NCI-H146 (cell line): ENCODE measurements around the gene NCAM2.

ENCODE experiments used
- DNase-seq: peaks from one replicate; lab custom pipeline; 2025; lab: John Stamatoyannopoulos, UW

NCAM2 gene

DNA sequence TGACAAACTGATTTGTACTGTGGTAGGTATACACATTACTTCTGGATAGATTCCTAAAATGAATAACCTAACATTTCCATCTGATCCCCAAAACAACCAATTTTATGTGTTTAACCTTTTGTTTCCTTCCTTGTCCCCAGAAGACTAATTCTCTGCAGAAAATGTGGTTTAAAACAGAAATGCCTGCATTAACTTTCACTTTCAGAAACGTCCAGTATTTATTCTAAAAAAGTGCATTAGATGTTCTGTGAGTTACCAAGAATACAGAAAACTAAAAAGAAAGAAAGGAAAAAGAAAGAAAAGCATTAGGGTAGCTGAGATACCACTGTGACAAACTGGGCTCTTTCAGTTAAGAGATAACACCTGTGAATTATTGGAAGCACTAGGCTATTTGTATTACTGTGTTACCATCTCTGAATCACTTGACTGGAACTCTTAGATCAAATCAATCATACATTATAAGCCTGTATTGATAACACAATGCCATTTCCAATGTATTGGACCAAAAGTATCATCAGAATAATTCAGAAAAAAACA lies 177.7 kb downstream of the NCAM2 start:
- DNase-seq = no peak

DNA sequence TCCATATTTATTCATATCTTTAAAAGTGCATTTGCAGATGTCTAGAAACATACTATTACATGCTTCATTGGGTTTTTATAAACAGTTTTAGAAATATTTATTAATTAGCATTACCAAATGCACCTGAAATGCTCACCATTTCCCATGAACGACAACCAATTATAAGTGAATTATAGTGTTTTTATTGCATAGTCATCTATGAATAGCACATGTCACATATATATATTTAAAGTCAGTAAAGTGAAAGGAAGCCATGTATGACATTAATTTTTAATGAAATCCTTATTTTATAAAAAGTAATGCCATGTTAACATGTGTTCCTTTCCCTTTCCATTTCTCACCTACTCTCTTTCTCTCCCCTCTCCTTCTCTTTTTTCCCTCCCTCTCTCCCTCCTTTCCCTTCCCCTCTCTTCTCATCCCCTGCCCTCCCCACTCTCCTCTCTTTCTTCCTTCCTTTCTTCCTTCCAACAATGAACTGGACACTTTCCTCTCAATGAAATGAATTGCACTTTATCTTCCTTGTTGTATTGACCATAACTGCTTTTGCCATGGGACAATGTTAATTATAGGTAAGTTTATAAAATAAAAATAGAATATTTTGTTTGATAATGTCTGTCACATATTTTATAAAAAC lies 179.3 kb downstream of the NCAM2 start:
- DNase-seq = no peak

DNA sequence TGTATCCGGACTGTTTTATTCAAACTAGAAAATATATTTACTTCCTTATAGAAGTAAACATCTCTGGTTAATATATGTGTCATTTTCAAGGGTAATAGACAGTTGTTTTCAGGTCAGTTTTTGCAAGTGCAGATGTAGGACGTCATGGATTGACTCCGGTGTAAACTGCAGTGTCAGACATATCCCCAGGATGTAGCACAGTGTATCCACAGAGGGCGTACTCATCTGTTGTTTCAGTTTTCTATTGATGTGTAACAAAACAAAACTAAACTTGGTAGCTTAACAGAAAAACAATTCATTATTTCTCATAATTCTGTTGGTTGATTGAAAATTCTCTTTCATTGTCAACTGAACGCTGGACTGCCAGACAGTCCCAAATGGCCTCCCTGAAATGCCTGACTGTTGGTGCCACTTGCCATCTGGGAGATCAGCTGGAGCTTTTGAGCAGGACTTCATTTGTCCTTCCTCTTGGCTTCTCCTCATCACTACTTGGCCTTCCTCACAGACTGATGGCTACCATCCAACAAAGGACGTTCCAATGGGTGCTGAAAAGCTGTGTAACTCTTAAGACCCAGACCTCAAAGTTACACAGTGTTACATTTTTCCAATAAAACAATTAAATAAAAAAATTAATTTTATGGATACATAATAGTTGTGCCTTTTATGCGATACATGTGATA lies 181.6 kb downstream of the NCAM2 start:
- no peak for DNase-seq

DNA sequence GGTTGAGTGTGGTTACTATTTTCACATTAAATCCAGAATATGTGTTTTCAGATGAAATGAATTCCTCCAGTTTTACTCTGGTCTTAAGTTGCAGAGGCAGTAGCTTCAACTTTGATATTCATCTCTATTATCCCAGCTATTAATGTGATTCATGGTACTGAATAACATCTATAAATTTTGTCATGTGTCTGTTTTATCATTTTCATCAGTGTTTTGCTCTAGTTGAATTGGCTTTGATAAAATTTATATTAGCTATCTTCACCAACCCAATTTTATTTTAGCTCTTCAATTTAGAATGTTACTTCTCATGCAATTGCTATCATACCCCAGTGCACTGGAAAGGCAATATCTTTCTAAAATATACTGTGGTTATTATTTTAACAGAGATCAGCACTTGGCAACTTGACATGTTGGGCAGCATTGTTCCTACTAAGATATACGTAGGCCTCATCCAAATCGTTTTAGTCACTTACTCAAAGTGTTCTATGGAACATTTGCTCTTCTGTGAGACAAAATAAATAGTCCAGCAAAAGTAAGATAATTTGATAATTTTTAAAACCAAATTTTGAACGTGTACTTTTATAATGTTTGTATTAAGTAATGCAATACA lies 184.3 kb downstream of the NCAM2 start:
- DNase-seq = no peak

DNA sequence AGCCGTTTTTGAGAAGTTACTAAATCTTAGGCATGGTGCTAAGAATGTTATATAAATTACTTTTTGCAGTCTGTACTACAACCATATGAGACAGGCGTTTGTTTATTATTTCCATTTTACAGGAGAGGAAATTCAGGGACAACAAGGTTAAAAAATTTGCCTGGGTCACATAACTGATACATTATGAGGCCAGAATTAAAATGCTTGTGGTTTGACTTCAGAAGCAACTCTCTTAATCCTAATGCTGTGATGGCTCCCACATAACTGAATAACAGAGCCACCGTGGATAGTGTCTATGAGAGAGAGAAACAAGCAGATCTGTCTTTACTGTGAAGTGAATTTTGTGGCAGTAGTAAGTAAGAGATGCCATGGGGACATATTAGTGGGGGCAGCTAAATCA lies 184.9 kb downstream of the NCAM2 start:
- no peak for DNase-seq

DNA sequence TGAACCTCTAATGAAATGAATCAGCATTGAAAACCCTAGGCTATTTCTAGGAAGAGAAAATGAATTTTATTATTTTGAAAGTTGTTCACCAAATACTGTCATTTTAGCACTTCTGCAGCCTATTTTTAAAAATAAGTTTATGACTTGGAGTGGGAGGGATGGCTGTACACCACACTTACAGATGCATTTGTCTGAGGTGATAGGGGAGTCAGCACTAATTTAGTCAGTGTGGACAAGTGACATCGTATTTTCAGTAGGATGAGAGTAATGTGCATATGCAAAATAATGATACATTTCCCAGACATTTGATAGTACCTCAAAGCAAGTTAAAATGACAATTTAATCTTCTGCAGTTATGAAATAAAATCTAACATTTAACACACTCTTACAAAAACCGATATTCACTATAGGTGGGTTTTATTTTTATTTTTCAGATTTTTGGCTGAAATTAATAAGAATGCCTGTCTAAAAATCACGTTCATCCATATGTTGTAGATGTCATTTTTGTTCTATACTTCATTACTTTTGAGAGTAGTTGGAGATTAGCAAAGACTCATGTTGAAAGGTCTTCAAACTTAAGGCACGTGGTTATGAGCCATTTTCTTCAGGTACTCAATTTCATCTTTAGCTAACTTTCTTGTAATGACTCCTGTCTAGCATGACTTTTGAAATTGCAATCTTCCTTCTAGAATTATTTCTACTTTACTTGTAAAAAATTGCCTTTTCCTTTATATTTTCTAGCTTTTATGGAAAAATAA lies 186.7 kb downstream of the NCAM2 start:
- no peak for DNase-seq

DNA sequence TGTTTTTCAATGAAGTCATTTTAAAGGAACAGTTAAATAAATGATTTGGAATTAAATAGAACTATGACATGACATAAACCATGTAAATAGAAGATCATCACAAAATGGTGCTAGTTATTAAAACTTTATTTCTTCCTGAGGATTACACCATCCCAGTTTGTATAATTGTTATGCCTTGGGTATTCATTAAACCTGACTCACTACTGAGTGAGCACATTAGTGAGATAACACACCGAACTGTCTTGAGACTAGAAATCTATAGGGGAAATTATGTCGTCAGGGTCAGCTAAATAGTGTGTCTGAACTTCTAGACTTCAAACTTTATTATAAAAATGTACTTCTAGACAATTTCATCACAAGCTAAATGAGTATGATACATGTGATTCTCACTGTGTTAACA lies 189.4 kb downstream of the NCAM2 start:
- no peak for DNase-seq

DNA sequence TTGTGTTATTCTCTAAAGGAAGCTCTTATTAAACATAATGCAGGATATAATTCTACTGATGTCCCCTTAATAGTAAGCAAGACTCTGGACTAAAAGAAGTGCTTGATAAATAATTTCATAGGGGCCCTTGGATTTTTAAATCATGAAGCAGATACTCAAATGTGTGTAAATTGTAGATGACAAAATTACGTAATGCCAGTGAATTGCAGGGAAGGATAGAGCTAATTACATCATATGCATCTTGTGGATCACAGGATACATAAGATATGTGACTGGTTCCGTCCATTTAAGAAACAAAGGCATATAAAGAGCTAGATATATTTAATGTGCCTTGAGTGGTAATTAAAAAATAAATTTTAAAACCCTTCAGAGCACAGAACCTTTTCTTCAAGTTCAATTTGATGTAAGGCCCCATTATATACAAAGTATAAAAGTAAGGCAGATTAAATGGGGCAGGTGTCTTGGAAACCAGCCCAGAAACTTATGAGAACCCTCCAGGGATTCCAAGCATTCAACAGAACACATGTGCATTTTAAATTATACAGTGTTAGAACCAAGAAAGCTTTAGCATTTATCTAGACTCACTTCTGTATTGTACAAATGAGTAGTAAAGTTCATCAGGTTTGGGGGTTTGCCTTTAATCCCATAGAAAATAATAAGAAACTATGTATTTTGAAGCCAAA lies 190.4 kb downstream of the NCAM2 start:
- DNase-seq = no peak

DNA sequence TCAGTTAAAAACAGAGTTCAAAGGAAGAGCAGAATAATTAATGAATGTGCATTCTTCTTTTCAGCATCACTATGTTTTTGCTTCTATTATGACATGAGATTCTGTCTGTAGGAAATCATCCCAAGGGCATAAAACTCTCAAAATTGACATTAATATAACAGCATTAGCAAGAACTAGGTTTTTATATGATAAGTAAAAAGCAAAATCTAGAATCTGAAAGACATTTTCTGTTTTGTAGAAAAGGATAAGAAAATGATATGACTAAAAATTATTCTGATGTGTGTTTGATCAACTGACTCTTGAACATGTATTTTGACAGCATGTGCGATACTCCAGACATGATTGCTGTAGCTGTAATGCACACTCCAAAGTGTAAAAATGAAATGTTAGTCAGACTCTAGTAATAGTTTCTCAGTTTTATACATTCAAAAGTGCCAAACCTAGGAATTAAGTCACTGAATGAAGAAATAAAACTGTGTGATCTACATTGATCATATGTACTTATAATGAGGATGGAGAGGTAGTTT lies 197.3 kb downstream of the NCAM2 start:
- no peak for DNase-seq

DNA sequence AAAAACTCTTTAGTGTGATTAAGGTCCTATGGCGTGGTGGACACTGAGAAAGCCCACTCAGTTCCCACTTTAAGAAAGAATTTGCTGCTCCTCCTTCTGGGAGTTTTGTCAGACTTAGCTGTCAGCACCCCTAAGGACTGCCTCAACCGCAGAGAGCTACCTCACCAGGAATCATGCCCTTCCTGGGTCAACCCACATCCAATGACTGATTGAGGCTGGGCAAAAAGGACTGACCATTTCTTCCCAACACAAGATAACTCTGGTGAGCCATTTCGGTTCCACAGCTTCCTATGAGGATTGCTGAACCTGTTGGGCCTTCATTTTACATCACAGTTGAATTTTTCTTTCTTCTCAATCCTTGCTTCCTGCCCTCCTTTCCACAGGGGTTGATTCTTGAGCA lies 197.9 kb downstream of the NCAM2 start:
- DNase-seq = no peak

DNA sequence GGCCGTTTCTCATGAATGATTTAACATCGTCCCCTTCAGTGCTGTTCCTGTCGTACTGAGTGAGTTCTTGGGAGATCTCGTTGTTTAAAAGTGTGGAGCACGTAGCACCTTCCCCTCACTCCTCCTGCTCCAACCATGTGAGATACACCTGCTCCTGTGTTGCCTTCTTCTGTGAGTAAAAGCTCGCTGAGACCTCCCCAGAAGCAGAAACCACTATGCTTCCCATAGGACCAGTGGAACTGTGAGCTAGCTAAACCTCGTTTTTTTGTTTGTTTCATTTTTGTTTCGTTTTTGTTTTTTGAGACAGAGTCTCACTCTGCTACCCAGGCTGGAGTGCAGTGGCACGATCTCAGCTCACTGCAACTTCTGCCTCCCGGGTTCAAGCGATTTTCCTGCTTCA lies 198.6 kb downstream of the NCAM2 start:
- DNase-seq = no peak

DNA sequence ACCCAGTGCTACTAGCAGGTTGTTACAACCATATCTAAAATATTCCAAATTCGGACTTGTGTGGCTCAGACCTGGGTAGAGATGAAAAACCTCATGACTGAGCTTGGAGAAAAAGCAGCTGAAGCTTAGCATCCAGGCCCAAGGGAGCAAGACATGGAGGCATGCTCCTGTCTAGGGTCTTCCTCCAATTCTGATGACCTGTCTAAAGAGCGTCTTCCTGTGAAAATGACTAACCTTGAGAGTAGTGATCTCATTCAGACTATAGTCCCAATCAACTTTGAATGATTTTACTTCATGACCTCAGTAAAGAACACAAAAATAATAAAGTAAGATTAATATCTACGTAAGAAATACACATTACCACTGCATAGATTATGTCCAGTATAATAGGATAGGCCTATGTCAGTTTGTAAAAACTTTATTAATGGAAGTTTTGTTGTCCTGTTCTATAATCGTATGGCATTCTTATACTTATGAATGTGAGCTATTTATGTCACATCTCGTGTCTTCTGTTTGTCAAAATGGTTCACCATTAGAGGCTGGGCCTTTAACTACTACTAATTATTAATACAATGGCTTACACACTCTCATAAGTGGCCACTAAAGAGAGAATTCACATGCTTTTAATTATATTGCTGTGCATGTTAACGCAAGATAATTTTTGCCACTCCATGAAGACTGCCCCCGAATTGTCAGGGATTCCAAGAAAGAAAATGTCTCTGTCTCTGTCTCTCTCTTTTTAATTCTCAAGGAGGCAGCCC lies 201.3 kb downstream of the NCAM2 start:
- no peak for DNase-seq

DNA sequence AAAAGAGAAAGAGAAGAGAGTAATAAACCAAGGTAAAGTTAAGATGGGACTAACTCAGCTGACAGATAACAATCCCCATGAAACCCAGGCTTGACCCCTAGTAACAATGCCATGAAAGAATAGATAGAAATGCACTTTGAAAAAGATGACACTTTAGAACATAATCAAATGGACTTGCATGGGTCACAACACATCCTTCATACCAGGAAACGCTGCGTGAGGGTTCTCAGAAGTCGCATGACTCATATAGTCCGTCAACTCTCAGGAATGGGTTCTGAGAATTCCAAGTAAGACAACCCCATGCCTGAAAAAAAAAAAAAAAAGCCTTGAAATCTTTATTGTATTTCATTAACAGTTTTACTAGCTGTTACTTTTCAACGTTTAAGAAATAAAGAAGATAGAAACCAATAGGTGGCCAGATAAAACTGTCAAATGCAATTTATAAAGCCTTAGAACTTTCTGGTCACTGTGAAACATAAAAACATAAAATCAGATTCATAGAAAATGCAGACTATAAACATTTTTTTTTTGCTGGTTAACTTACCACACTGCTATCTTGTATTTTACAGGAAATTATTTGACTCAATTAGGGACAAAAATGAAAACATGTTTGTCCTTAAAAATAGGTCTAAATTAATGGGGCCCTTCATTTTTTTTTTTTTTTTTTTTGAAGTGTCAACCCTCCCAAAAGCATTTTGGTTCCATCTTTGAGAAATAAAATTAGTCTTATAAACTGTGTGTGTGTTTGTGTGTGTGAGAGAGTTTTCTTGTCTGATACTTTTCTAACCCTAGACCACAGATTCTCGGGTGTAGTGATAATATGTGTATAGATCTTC lies 202.1 kb downstream of the NCAM2 start:
- DNase-seq = no peak

DNA sequence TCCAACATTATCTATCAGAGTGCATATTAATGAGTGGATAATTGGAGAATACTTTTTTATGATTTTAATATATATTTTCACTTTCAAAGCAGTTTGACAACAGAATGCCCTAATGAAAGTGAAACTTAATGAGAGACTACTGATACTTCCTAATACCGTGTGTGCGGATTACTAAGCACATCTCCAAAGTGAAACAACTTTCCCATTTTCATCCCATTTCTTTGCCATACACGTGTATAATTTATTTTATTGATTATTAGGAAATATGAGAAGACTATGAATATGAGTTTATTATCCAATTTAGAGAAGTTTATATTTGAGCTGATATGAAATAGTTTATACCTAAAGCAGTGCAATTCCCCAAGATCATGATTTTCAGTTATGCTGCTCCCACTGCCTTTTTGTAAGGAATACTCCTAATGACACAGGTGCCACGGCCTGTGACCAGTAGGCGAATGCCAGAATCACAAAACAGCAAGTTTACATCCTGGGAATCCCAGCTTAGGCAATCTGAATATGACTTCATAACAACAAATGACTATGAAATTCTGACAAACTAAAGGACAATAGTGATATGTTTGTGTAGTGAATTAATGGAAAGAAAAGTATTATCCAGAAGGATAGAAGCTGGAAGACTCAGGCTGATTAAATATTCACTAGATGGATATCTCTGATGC lies 202.9 kb downstream of the NCAM2 start:
- DNase-seq = no peak

DNA sequence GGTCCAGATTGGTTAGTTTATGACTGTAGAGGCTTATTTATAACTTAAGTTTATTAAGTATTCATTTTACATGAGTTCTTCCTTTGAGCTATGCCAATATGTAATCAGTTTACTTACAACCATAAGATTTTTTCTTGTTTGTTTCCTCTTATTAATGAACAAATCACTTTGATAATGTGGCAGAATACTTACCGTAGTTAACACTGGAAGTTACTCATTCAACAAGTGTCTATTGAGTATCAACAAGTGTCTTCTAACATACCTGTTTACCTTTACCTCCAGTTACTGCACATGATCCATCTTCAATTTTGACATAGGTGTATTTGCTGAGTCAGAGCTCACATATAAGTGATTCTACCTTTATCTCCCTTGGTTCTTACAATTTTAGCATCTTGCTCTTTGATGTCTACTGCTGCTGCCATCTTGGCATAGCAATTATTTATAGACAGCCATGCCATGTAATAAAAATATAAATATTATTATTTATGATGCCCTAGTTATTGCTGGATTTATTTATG lies 205.7 kb downstream of the NCAM2 start:
- DNase-seq = no peak

DNA sequence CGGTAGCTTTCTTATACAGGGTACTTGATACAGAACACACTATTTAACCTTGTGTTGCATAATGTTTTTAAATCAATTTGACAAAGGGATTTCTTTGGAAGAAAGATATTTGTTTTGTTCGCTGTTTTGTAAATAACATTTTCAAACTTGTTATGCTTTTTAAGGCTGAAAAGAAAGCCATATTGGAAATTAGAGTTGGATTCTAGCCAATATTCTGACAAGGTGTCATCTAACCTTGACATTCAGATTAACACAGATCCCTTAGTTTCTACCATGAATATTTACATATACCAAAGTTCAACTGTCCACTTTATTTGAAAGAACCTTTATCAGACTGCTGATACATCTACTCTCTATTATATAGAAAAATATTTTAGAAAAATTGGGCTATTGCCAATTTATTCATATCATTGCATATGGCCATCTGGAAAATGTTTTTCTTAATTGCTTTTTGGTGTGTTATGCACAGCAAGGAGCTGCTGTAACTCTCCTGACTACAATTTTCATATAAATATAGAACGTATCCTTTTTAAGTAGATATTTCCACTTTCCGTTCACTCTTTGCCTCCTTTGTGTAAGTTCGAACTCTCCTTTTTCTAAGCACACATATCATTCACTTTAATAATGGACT lies 206.3 kb downstream of the NCAM2 start:
- DNase-seq = no peak

DNA sequence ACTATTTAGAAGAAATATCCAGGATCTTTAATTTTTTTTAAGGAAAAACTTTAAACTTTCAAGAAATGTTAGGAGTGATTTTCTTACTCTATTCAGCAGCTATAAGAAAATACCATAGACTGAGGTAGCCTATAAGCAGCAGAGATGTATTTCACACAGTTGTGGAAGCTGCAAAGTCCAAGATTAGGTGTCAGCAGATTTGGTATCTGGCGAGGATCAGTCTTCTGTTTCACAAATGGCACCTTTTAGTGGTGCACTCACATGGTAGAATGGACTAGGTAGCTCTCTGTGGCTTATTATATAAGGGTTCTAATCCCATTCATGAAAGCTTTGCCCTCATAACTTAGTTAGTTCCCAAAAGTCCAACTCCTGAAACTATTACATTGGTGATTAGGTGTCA lies 207.4 kb downstream of the NCAM2 start:
- no peak for DNase-seq

DNA sequence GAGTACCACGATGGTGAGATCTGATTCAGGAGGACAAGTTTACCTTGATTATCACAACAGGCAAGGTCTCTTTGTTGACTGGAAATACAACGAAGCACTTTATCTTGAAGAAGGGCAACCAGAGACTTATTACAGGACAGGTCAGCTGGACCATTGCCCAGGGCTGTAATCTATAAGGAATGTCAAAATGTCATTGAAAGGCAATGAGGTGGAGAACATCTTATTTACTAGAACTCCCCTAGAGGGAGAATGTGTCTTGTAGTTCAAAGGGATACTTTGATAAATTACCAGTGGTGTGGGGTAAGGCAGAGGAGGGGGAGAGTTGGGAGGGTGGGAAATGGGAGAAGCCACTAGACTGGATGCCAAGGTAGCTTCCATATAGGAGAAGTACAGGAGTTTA lies 212.3 kb downstream of the NCAM2 start:
- DNase-seq = no peak

DNA sequence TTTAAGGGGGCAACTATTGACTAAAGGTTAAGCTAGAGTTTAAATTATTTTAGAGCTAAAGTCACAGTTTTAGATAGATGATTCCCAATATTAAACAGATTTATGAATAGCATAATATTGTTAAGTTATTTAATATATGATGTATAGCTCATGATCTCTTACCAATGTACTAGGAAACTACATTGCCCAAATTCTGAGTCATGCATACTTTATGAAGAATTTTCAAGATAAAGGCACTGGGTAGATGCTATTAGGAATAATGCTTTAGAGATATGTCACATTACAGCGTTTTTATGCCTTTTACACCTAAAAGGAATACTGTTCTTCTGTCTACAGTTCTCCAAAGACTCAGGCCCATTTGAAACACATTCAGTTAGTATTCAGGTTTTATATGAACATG lies 215.1 kb downstream of the NCAM2 start:
- DNase-seq = no peak
